Thyroid gland (tissue), 4 donors: ENCODE measurements around the gene ARID4A.

Experiments
- POLR2A ChIP-seq, 2 donors: fragments of 450-650 bp; IDR thresholded peaks; one replicate each; pipeline ENCODE4 v1.6.1; 2017; ENCODE audit warnings: antibody characterized with exemption in 2 of 2, mild to moderate bottlenecking in 2 of 2, moderate library complexity in 1 of 2
- TF ChIP-seq, protein P1 (sequence below), 6 experiments: fragments of 200-600 bp in 3 of 6; fragments of 450-650 bp in 3 of 6; sonication (generic) in 3 of 6; IDR thresholded peaks; one replicate each; pipeline ENCODE4 v1.5.1; 2016 to 2019; ENCODE audit warnings: antibody characterized with exemption in 6 of 6, mild to moderate bottlenecking in 2 of 6, inconsistent platforms in 1 of 6, moderate library complexity in 1 of 6

DNA sequence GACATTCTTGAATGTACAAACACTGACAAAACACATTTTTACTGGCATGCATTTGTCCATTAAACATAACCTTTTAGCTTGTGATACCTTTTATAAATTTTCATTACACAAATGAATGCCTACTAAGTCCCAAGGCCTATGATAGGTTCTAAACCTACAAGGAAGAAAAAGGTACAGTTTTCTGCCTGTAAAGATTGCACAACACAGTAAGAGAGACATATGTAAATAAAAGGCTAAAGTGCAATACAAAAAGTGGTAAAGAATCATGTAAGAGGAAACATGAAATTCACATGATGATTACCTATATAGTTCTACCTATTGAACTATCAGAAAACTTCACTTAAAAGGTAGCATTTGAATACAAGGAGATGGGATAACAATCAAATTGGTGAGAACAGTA, 14.6 kb upstream of the ARID4A start:
- TF ChIP-seq POLR2A (IDR thresholded peaks at IDR 0.05) = no peak
- TF ChIP-seq, protein P1, sequence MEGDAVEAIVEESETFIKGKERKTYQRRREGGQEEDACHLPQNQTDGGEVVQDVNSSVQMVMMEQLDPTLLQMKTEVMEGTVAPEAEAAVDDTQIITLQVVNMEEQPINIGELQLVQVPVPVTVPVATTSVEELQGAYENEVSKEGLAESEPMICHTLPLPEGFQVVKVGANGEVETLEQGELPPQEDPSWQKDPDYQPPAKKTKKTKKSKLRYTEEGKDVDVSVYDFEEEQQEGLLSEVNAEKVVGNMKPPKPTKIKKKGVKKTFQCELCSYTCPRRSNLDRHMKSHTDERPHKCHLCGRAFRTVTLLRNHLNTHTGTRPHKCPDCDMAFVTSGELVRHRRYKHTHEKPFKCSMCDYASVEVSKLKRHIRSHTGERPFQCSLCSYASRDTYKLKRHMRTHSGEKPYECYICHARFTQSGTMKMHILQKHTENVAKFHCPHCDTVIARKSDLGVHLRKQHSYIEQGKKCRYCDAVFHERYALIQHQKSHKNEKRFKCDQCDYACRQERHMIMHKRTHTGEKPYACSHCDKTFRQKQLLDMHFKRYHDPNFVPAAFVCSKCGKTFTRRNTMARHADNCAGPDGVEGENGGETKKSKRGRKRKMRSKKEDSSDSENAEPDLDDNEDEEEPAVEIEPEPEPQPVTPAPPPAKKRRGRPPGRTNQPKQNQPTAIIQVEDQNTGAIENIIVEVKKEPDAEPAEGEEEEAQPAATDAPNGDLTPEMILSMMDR (IDR thresholded peaks at IDR 0.05) = no peak
